ENCODE measurements around the gene TMX3.
A peak's percentile ranks its signal among the peaks of the same experiment; 100 is the strongest.

The TMX3 gene, protein sequence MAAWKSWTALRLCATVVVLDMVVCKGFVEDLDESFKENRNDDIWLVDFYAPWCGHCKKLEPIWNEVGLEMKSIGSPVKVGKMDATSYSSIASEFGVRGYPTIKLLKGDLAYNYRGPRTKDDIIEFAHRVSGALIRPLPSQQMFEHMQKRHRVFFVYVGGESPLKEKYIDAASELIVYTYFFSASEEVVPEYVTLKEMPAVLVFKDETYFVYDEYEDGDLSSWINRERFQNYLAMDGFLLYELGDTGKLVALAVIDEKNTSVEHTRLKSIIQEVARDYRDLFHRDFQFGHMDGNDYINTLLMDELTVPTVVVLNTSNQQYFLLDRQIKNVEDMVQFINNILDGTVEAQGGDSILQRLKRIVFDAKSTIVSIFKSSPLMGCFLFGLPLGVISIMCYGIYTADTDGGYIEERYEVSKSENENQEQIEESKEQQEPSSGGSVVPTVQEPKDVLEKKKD

DNA sequence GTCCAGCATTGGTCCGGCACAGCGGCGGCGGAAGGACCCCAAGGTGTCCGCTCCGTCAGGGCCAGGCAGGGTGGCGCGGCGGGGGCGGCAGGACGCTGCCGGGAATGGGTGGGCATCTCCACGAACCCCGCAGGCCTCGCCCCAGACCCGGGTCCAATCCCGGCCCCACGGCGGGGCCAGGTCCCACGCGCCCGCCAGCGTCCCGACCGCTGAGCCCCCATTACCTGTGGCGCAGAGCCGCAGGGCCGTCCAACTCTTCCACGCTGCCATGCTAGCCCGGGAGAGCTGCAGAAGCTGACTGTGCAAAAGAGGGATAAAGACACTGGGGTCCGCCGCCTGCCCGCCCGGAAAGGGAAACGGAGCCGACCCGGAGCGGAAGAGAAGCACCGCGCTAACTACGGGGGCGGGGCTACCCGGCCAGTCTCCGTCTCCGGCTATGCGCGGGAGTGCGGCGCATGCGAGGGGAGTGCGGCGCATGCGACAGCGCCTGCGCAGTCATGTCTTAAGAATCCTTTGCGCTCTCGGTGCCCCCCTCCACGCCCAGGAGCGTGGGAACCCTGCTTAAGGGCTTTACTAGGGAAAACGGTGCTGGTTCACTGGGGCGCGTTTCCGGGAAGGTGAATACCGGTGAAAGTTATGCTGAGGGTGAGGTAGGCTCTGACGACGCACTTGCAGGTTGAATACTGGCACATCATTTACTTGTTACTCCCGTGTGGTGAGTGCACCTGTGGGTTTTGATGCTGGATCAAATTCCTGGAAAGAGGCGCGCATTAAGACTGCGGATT lies at the start of gene TMX3:
TMX3 (minus strand) TSS at position 397 of the 785 bp plus-strand sequence; CDS start at position 270, 127 bp downstream.
- peak; percentile 85 to 89 for DNase-seq

DNA sequence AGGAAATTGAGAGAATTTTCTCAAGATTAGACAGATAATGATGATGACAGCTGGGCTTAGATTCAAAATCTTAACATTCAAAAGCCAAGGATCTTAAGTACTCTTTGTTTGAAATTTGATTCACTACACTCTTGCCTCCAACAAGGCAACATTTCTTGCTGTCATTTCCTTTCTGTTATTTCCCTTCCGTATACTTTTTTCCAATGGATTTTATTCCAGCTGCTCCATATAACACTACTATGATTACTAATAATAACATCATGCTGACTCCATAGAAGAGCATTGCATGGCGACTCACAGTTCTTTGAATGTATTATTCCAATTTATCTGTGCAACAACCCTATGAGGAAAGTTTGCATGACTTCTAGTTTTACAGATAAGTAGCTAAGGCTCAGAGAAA lies 49.1 kb upstream of the TMX3 start:
- no peak for DNase-seq

DNA sequence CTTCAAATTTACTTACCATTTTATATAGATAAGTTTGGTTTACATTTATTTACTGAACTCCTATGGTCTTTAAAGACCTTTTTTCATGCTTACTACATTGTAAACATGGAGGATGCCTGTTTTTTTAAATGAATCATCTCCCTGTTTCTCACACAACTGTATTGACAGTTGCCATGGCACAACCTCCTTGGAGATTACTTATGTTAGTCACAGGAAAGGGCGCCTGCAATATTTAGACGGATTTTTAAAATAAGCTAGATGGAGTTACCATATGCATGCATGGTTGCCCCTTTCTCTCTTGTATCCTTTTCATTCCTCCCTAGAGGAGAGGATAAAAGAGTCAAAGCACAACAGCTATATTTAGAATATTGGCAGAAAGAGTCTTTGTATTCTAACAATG lies 48.2 kb upstream of the TMX3 start:
- DNase-seq, result no peak

DNA sequence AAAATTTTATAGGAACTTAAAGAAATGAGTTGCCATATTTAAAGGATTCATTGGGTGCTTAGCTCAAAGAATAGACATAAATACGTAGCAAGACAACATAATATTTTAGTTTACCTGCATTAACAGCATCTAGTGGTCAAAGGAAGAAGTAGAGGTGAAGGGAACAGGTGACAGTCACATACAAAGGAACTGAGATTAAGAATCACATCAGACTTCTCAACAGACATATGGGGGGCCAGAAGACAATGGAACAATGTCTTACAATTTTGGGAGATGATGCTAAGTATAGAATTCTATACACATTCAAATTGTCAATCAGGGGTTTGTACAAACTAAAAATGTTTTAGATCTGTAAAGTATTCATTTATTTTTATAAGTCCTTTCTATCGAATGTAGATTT lies 44.4 kb upstream of the TMX3 start:
- no peak for DNase-seq

DNA sequence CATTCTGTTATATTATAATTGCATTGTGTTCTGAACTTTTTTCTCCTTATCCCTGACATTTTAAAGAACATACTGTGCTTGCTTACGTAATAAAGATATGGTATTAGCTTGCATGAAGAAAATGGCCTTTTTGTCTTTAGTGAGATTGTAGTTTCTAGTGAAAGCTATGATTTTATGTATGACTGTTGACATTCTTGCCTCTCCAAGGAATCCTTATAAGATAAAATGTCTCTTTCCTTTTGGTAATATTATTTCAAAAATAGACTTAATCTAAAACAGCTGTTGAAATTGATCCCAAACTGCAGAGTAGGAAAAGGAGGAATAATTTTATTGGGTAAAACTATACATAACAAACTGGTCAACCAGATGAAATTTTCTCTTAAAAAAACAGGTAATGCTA lies 42.2 kb upstream of the TMX3 start:
- no peak for DNase-seq

DNA sequence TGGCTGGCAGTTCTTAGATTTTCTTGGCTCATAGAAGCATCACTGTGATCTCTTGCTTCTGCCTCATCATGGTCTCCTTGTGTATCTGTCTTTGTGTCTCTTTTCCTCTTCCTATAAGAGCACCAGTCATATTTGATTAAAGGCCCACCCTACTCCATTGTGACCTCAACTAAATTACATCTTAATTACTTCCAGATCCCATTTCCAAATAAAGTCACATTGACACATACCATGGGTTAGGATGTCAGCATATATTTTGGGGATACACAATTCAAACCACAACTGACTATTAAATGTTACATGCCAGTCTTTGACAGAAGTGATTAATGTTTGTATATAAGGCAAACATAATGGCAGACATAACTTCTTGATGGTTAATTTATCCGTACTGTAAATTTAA lies 27.3 kb upstream of the TMX3 start:
- no peak for DNase-seq

DNA sequence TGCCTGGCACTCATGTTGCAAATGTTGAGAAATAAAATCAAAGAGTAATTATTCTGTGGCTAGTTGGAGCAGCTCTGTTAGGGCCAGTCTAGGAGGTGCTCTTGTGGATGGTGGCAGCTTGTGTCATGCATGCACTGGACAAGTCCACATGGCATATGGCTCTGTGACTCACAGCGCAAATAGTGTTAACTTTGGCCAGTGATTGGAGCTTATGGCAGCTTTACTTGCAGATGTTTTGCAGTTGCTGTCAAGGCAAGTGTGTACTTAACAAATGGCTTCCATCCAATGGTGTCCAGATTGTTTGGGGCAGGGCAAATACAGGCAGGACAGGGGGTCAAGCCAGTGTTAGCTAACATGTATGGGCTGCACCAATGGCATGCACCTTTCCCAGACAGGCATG lies 26.1 kb upstream of the TMX3 start:
- no peak for DNase-seq

DNA sequence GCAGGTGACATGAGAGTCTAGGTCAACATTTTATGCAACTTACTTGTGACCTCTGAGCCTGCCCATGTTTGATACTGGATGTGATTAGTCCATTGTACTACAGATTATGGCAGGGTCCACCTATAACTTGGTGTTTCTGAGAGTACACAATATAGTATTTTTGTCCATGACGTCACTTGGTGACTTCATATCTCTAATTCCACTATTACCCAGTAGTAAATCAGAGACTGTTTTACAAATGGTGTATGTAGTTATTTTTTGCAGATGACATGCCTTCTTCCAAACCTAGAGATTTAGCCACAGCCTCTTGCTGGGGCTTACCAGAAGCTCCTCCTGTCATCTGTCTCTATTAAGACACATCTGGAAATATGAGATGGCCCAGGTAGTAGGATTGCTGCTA lies 24.6 kb upstream of the TMX3 start:
- DNase-seq, result no peak

DNA sequence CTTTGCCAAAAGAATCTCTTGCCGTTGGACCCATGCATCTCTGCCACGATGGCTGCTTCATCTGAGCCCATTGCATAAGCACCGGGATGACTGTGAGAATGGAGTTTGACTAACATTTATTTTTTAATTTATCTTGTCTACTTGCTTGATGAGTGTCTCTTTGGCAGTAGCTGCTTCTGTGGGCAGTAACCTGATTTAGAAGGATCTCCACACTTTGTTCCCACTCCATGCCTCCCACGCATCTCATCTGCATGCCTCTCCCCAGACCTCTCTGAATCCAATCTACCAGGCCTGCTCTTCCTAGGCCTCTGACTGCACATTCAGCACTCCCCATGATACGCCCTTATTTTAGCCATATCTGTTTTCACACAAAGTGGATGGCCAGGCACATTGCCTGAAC lies 23.7 kb upstream of the TMX3 start:
- DNase-seq, result no peak

DNA sequence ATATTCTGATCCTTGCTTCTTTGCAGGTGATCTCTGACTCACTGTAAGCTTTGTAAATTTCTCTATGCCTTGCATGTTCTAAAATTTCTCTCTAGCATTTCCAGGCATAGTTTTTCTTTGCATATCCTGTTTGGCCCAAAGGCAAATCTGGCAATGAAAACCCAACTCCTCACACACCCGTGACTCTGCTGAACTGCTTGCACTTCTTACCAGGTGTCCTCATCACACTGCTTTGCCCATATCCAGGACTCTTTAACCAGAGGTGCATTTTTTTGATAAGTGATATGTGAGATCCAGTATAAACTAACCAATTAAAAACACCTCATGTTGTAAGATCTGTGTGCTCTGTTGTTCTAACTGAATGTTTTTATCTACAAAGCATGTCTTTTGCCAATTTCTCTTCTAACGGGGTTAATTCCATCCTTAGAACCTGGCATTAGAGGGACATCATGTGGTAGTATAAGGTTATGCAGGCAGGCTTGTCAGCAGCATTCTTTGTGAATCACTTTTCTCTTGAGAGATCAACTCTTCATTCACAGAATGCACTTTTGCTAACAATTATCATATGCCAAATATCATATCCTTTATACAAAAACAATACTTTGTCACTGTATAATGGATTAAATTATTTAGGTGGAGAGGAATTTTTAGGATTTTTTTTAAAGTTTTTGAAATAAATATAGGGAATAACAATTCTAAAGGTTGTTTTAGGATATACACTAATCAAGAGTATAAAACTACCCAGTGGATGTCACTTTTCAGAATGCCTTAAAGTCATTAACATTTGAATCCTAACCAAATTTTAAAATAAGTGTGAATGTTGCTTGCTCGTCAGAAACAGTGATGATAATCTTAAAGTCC lies 20.8 kb upstream of the TMX3 start:
- no peak for DNase-seq

DNA sequence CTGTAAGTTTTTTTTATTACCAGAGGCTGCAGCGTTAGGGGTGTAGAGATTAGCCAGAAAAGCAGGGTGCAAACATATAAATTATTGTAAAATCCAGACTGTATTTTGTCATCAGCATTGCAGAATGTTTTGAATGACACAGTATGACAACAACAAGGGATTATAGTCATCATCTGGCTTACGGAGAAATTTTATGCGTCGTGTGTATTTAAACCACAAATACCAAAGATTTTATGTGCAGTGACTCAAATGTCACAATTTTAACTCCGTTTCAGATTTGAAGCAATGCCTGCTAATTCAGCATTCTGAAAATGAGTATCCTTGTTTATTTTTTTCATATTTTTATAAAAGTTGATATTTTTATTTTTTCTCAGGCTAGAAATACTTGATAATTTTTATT lies 19.4 kb upstream of the TMX3 start:
- no peak for DNase-seq

DNA sequence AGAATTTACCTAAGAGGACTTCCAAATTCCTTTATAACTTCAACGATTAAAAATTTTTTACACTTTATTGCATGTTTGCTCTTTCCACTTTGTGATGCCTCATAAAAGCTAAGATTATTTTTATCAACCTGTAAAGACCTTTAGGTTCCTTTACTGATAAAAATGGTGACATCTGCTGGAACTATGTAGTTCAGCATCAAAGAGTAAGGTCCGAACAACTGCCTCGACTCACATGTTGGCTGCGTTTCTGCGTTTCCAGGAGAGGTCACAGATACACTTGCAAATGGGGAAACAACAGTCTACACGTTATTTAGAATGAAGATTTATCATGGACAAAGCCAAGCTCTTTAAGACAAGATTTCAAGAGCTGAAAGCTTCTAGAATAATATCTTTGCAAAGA lies 18.8 kb upstream of the TMX3 start:
- DNase-seq, result no peak

DNA sequence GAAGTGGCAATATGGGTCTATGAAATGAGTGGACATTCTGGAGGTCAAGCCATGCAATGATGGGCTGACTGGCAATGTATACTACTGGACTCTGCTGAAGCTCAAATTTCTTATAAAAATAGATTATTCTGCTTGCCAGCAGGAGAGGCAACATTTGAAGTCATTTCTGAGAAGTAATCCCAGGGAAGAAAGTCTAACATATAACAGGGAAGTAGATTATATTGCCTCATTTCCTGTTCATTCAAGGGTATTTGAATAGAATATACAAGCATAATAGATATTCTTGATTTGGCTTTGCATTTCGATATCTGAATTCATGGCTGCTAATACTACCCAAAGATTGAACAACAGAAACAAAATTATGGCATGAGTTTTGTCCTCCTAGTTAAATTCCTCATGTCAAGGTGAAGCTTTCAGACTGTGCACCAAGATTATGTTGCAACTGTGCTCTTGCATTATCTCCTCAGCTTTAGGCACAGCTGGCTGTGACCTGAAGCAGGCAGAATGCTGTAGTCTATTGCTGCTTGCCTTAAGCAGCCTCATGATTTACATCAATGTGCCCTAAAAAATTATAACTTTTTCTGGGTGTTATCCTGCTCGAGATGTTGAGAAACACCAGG lies 13.3 kb upstream of the TMX3 start:
- DNase-seq, result no peak

DNA sequence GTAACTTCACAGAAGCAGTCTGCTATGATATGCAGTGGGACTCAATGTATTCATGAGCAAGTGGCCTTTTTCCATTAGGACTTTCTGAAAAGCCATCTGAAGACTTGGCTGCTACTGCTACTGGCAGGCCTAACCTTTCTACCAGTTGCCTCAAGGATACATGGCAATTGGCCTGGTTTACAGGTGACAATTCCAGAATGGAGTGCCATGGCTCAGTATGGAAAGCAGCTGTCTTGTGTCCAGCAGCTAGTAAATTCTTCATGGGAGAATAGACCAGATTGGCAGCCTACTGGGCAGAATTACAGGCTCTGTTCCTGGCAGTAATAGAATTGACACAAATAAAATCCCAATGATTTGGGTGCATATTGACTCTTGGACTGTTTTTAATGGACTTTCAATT lies 12.6 kb upstream of the TMX3 start:
- DNase-seq, result no peak

DNA sequence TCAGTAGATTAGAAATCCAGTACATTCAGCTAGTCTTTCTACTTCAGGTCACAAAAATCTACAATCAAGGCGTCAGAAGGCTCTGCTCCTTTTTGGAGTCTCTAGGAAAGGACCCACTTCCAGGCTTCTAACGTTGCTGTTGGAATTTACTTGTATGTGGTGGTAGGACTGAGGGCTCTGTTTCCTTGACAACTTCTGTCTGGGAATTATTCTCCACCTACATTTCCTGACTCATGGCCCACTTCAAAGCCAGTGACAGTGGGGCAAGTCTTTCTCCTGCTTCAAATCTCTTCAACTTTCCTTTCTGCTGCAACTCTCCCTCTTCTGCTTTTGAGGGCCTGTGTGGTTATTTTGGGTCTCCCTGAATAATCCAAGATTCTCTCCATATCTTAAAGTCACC lies 10.4 kb upstream of the TMX3 start:
- no peak for DNase-seq

DNA sequence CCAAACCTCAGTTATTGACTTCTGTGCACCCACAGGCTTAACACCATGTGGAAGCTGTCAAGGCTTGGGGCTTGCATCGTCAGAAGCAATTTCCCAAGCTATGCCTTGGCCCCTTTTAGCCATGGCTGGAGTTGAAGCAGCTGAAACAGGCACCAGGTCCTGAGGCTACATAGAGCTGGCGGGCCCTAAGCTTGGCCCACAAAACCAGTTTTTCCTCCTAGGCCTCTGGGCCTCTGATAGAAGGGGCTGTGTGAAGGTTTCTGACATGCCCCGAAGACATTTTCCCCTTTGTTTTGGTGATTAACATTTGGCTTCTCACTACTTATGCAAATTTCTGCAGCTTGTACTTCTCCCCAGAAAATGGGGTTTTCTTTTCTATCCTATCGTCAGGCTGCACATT lies 9.1 kb upstream of the TMX3 start:
- no peak for DNase-seq

DNA sequence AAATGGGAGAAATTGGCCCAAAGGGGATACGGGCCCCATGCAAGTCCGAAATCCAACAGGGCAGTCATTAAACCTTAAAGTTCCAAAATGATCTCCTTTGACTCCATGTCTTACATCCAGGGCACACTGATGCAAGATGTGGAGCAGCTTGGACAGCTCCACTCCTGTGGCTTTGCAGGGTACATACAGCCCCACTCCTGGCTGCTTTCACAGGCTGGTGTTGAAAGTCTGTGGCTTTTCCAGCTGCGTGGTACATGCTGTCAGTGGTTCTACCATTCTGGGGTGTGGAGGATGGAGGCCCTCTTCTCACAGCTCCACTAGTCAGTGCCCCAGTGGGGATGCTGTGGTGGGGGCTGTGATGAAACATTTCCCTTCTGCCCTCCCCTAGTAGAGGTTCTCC lies 8.6 kb upstream of the TMX3 start:
- DNase-seq, result no peak

DNA sequence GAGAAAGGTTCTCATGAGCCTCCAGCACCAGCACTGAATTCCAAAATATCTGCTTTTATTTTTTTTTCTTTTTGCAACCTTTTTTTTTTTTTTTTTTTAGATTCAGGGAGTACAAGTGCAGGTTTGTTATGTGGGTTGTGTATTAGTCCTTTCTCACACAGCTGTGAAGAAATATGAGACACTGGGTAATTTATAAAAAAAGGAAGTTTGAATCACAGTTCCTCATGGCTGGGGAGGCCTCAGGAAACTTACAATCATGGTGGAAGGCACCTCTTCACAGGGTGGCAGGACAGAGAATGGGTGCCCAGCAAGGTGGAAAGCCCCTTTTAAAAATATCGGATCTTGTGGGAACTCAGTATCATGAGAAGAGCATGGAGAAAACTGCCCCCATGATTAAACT lies 7.9 kb upstream of the TMX3 start:
- DNase-seq, result no peak

DNA sequence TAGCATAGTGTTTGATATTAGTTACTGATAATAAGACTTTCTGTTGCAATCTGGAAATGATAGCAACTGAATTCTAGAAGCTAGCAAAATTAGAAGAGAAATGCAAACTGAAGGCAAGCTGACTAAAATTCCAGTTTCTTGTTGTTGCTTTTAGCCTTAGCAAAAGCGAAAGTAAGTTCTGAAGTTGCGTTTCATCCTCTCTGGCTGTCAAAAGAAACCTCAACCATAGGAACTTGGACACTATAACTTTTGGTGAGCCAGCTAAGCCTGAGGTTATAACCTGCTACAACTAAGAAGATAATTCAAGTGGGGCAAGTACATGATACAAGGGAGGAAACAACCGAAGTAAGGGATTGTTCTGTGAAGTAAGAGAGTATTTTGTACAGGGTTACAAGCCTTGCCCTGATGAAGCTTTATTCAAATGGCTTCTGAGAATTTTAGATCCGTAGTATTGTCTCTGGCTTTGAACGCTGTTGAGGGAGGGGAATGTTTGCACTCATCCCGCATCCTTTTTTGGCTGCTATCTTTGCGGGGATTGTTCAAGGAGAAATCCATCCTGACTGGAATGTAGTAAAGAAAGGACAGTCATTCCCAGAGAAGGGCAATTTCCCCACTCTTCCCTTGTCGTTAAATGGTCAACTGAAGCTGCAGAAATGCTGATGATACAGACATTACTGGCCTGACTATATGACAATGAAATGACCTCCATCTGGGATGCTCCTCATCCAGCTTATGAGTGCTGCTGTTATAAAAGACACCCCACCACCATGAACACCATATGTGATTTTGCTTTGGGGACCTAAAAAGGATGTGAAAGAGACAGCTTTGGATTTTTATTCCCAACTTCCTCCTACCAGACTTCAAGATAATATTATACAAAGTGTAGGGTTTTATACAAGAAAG lies 7.0 kb upstream of the TMX3 start:
- DNase-seq, result no peak

DNA sequence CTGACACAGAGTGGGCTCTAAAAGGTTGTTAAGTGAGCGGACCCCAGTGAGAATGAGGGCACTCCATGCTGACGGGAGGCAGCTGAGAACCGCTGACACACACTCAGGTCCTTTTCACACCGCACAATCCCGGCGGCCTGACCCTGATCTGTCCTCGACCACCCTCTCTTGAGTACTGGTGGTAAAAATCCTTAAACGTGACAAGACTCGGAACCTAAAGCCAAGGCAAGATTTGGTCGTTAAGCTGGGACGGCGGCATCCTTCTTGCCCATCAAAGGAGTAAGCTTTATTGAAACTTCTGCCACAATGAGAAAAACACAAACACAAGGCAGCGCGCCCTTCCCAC lies 569 bp downstream of the TMX3 start:
- no peak for DNase-seq

DNA sequence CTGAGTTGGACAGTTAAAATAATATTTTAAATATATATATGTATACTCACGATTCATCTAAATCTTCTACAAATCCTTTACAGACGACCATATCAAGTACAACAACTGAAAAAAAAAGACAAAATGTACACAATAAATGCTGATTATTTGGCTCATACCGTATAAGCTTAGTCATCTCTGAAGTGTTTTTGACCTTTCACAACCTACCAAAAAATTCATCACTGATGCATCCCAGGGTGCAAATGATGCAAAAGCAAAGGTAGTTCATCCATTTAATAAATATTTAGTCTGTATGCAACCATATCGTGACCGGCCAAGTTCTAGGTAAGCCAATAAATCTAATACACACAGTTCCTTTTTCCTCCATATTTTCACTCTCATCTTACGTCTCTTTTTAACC lies 1.1 kb downstream of the TMX3 start:
- no peak for DNase-seq

DNA sequence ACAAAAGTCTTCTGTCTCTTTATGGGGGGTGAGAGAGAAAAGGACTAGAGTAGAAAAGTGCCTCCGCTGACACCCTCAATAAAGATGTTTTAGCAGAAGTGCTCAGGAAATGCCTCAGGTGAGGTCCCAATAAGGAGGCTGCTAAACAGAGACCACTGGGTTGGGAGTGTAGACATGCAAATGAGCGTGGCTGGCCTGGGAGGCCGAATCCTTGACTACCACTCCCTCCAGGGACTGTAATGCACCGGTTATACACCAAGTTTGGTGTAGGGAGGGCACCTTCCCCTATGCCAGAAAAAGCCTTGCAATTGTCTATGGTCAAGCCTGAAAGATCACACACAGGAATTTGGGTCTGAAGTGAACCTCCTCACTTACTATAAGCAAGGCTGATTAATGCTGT lies 1.8 kb downstream of the TMX3 start:
- no peak for DNase-seq
